Left lung (tissue), 10 donors: Measurements from ENCODE around the gene MINPP1. TPM values are rescaled to one million over a fixed set of nuclear protein-coding genes. Genes with fewer than 3 reads are reported as not detected.

Source experiments
- ATAC-seq: fragments of 200-7000 bp; cut with Tn5 transposase; one replicate; pipeline ENCODE4 v1.9.1; 2020; ENCODE audit warnings: moderate library complexity
- DNase-seq, 4 donors: peaks; one replicate each; pipeline ENCODE4 v3.0.0-alpha.2; 2013 to 2020
- H3K27ac ChIP-seq, 2 donors: fragments of 200-600 bp; sonication (generic) in 1 of 2; one replicate each; pipeline versions ENCODE4 v1.5.0 to v1.8.0; 2020 to 2021
- H3K27me3 ChIP-seq, 2 donors: fragments of 200-600 bp; sonication (generic) in 1 of 2; one replicate each; pipeline versions ENCODE4 v1.5.0 to v1.8.0; 2020 to 2021
- H3K36me3 ChIP-seq, 2 donors: fragments of 200-600 bp; sonication (generic) in 1 of 2; one replicate each; pipeline versions ENCODE4 v1.5.0 to v1.8.0; 2020 to 2021
- H3K4me1 ChIP-seq, 2 donors: fragments of 200-600 bp; one replicate each; pipeline ENCODE4 v1.8.0; 2021
- H3K4me3 ChIP-seq, 2 donors: fragments of 200-600 bp; sonication (generic) in 1 of 2; one replicate each; pipeline versions ENCODE4 v1.5.0 to v1.8.0; 2020 to 2021; ENCODE audit warnings: mild to moderate bottlenecking in 1 of 2
- H3K9me3 ChIP-seq, 2 donors: fragments of 200-600 bp; sonication (generic) in 1 of 2; one replicate each; pipeline versions ENCODE4 v1.5.0 to v1.8.0; 2020 to 2021
- intact Hi-C, 2 donors: fragments of 100-400 bp; cut with DNase I; formaldehyde crosslinking; loops; one replicate each; pipeline versions ENCODE4 v1.11.2 to v1.14.2; 2022
- polyA plus RNA-seq, 6 donors: library from polyadenylated mRNA; unstranded; fragments of 120-200 nt; gene quantifications; one replicate each; pipeline ENCODE4 v1.2.1, GENCODE V29; 2013; ENCODE audit not compliant: insufficient read length in 6 of 6
- total RNA-seq, 2 donors: library from RNA; stranded (reverse); fragmentation: NEBNext Ultra II Directional; extraction: Animal tissue kit (Norgen Biotek cat#: 25700); gene quantifications; one replicate each; pipeline ENCODE4 v1.2.1, GENCODE V29; 2021
- TF ChIP-seq, protein P1 (sequence below), 2 donors: fragments of 200-600 bp; sonication (generic) in 1 of 2; IDR thresholded peaks; one replicate each; pipeline versions ENCODE4 v1.5.0 to v1.8.0; 2021; ENCODE audit warnings: antibody characterized with exemption in 2 of 2
- donor health status: DM: no; HTN: yes; CAD: no.
- donor health status: DM: no; HTN: no; CAD: no.

MINPP1 gene
- total and polyA plus RNA-seq, 8 donors, result 16.8 to 50.0 (median 40.7) TPM

DNA sequence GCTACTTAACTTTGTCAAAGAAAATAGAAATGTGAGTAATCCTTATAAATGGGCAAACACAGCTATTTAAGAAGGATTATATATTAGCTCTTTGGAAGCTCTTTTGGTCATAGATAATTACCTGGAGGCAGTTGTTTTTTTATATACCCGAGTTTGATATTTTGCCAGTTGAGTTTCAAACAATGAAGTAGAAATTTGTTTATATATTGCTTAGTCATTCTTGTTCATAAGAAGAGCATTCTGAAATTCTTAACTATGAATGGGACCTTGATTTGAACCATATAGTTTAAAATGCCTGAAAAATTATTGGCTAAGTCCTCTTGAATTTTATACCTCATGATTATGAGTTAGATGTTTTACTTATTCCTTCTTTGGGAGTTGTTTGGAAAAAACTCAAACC is 36.4 kb downstream of the MINPP1 start:
- Histone ChIP-seq H3K9me3 (peaks cover 0 to 10% of the 10 kb centered on the region in 2 donors), H3K4me1 (peaks cover 3 to 6% of the 10 kb centered on the region in 2 donors), H3K36me3 (peaks cover 0 to 9% of the 10 kb centered on the region in 2 donors), H3K27me3 (no peaks in the 10 kb centered on the region), H3K27ac (no peak overlapping the region), H3K4me3 (no peak overlapping the region)
- DNase-seq (no peak), ATAC-seq (no peak)
- TF ChIP-seq, protein P1, sequence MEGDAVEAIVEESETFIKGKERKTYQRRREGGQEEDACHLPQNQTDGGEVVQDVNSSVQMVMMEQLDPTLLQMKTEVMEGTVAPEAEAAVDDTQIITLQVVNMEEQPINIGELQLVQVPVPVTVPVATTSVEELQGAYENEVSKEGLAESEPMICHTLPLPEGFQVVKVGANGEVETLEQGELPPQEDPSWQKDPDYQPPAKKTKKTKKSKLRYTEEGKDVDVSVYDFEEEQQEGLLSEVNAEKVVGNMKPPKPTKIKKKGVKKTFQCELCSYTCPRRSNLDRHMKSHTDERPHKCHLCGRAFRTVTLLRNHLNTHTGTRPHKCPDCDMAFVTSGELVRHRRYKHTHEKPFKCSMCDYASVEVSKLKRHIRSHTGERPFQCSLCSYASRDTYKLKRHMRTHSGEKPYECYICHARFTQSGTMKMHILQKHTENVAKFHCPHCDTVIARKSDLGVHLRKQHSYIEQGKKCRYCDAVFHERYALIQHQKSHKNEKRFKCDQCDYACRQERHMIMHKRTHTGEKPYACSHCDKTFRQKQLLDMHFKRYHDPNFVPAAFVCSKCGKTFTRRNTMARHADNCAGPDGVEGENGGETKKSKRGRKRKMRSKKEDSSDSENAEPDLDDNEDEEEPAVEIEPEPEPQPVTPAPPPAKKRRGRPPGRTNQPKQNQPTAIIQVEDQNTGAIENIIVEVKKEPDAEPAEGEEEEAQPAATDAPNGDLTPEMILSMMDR (IDR thresholded peaks at IDR 0.05), result no peak
- intact Hi-C loops, result no loop called here

DNA sequence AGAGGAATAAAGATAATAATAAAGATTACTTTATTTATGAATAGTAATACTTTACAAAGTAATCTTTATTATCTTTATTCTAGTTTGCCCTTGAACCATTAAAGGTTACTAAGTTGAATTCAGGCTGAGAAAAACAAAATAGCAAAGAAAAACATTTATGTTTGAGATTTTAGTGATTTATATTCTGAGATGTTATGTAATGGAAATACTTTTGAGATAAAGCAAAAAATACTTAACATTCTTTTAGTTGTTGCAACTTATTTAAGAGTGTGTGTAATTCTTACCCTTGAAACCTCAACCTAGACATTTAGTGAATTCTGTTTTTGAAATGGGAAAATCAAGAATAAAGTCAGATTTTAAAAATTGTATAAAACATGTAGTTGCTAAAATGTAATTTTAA is 40.0 kb downstream of the MINPP1 start:
- peaks cover 0 to 10% of the 10 kb centered on the region in 2 donors for H3K9me3 ChIP-seq
- TF ChIP-seq, protein P1 (IDR thresholded peaks at IDR 0.05), result no peak
- H3K4me1 ChIP-seq, result peaks cover 11 to 22% of the 10 kb centered on the region in 2 donors
- DNase-seq (no peak), ATAC-seq (no peak)
- intact Hi-C loops, result no loop called here
- H3K27me3 ChIP-seq, result no peaks in the 10 kb centered on the region
- H3K36me3 ChIP-seq, result peaks cover 0 to 9% of the 10 kb centered on the region in 2 donors
- H3K27ac ChIP-seq, result peak overlapping the region; percentile 60 to 62
- H3K4me3 ChIP-seq, result no peak overlapping the region

DNA sequence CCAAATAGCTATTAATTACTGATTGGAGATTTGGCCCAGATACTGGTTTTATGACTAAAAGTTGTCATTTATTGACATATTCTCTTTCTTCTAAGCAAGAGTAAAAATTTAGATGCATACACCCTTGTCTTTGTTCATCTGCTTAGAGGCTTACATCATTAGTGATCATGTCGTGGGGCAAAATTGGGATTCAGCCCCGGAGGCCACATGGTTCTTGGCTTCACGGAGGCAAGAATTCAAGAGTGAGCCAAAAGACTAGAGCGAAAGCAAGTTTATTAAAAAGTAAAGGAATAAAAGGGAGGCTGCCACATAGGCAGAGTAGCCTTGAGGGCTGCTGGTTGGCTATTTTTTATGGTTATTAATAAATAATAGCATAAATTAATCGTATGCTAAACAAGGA is 41.1 kb downstream of the MINPP1 start:
- ATAC-seq, result no peak
- H3K4me3 ChIP-seq, result no peak overlapping the region
- H3K27me3 ChIP-seq, result no peaks in the 10 kb centered on the region
- DNase-seq, result no peak
- peaks cover 0 to 10% of the 10 kb centered on the region in 2 donors for H3K9me3 ChIP-seq
- TF ChIP-seq, protein P1 (IDR thresholded peaks at IDR 0.05), result no peak
- intact Hi-C loops, result no loop called here
- H3K27ac ChIP-seq, result peak overlapping the region; percentile 60 to 62
- peaks cover 11 to 22% of the 10 kb centered on the region in 2 donors for H3K4me1 ChIP-seq
- peaks cover 0 to 9% of the 10 kb centered on the region in 2 donors for H3K36me3 ChIP-seq

DNA sequence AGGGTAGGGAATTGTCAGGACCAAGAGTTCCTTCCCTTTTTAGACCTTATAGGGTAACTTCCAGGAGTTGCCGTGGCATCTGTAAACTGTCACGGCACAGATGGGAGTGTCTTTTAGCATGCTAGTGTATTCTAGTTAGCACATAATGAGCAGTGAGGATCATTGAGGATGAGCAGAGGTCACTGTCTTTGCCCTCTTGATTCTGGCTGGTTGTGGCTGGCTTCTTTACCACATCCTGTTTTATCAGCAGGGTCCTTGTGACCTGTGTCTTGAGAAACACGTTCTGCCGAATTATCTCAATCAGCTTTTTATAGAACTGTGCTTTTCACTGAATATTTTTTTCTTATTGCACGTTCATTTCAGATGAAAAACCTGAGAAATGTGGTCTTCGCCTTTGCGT is 41.5 kb downstream of the MINPP1 start:
- TF ChIP-seq, protein P1 (IDR thresholded peaks at IDR 0.05), result no peak
- Histone ChIP-seq H3K27me3 (no peaks in the 10 kb centered on the region), H3K4me3 (no peak overlapping the region), H3K9me3 (peaks cover 0 to 10% of the 10 kb centered on the region in 2 donors), H3K36me3 (peaks cover 0 to 9% of the 10 kb centered on the region in 2 donors), H3K4me1 (peaks cover 11 to 22% of the 10 kb centered on the region in 2 donors), H3K27ac (peak overlapping the region; percentile 60 to 62)
- ATAC-seq, result peak; percentile 73
- peak in 2 of 4 donors; percentile 37 to 53 for DNase-seq
- intact Hi-C loops, result no loop called here

DNA sequence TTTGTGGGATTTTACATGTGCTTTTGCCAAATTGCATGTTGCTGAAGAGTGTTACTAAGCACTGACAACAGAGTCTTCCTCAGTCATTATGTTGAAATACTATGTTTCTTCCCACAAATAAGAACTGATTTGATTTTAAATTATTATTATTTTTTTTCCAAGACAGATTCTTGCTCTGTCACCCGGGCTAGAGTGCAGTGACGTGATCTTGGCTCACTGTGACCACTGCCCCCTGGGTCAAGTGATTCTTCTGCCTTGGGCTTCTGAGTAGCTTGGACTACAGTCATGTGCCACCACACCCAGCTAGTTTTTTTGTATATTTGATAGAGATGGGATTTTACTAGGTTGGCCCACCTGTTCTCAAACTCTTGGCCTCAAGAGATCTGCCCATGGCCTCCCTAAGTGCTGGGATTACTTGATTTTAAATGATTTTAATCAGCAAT is 42.3 kb downstream of the MINPP1 start:
- peaks cover 11 to 22% of the 10 kb centered on the region in 2 donors for H3K4me1 ChIP-seq
- no peak overlapping the region for H3K4me3 ChIP-seq
- H3K27me3 ChIP-seq, result no peaks in the 10 kb centered on the region
- peaks cover 0 to 9% of the 10 kb centered on the region in 2 donors for H3K36me3 ChIP-seq
- ATAC-seq, result peak; percentile 59
- H3K27ac ChIP-seq, result peak overlapping the region; percentile 60 to 62
- TF ChIP-seq, protein P1 (IDR thresholded peaks at IDR 0.05), result no peak
- H3K9me3 ChIP-seq, result peaks cover 0 to 10% of the 10 kb centered on the region in 2 donors
- intact Hi-C loops, result no loop called here
- DNase-seq, result peak in 1 of 4 donors; percentile 55
